Activated T-cell treated with anti-CD3 and anti-CD28 coated beads for 1 hour (primary cell): ENCODE data around the gene CCDC71.

Experiments
- DNase-seq: peaks from one replicate; pipeline ENCODE4 v3.0.0-alpha.2; 2020; ENCODE audit warnings: low read depth

CCDC71 gene

GRCh38 chr3:49165771-49166751 lies at the start of gene CCDC71:
TSS of gene CCDC71 (minus strand) at chr3:49166331. CDS start at chr3:49164208, 2,123 bp downstream.
- peak; percentile 64 for DNase-seq

- DNase-seq, result no peak
Measured at GRCh38 chr3:49213998-49214397, 47.9 kb upstream of the CCDC71 start.

- DNase-seq, result no peak
Measured at GRCh38 chr3:49213541-49213943, 47.4 kb upstream of the CCDC71 start.

GRCh38 chr3:49199900-49200281 lies 33.8 kb upstream of the CCDC71 start:
- DNase-seq, result no peak

GRCh38 chr3:49199239-49199899 lies 33.2 kb upstream of the CCDC71 start:
- no peak for DNase-seq

GRCh38 chr3:49198611-49199230 lies 32.6 kb upstream of the CCDC71 start:
- DNase-seq, result no peak

GRCh38 chr3:49198161-49198560 lies 32.0 kb upstream of the CCDC71 start:
- DNase-seq, result no peak

GRCh38 chr3:49191741-49192140 lies 25.6 kb upstream of the CCDC71 start:
- DNase-seq, result no peak

GRCh38 chr3:49183873-49184272 lies 17.7 kb upstream of the CCDC71 start:
- DNase-seq, result no peak

- DNase-seq, result no peak
Measured at GRCh38 chr3:49182682-49183081, 16.6 kb upstream of the CCDC71 start.

- no peak for DNase-seq
Measured at GRCh38 chr3:49181351-49181750, 15.2 kb upstream of the CCDC71 start.

- DNase-seq, result no peak
Measured at GRCh38 chr3:49180116-49180515, 14.0 kb upstream of the CCDC71 start.

- DNase-seq, result no peak
Measured at GRCh38 chr3:49177073-49177472, 10.9 kb upstream of the CCDC71 start.

GRCh38 chr3:49175530-49175929 lies 9.4 kb upstream of the CCDC71 start:
- no peak for DNase-seq

GRCh38 chr3:49174397-49174985 lies 8.4 kb upstream of the CCDC71 start:
- no peak for DNase-seq

- no peak for DNase-seq
Measured at GRCh38 chr3:49173792-49174170, 7.7 kb upstream of the CCDC71 start.

- no peak for DNase-seq
Measured at GRCh38 chr3:49173116-49173791, 7.1 kb upstream of the CCDC71 start.

- DNase-seq, result no peak
Measured at GRCh38 chr3:49172551-49173041, 6.5 kb upstream of the CCDC71 start.

GRCh38 chr3:49171775-49172500 lies 5.8 kb upstream of the CCDC71 start:
- DNase-seq, result no peak

GRCh38 chr3:49171119-49171774 lies 5.1 kb upstream of the CCDC71 start, which contains the start of gene KLHDC8B:
TSS of gene KLHDC8B (plus strand) at chr3:49171598. CDS start at chr3:49172770, 1,172 bp downstream.
- peak; percentile 86 for DNase-seq
